ENCODE results near the gene HSPA9.

GRCh38 chr5:138582959-138583358, 7.8 kb upstream of the HSPA9 start:
- TF ChIP-seq CTCF (IDR thresholded peaks at IDR 0.05; ENCODE audit: borderline replicate concordance, extremely low read depth, low read length, poor library complexity, severe bottlenecking): no peak
- TF ChIP-seq EZH2 (IDR thresholded peaks at IDR 0.05; ENCODE audit: borderline replicate concordance, low read depth, low read length, severe bottlenecking): no peak

Data from DND-41 (cell line).